Measurements from ENCODE around the gene CCDC68.

CCDC68 gene

GRCh38 chr18:54916507-54916906 is 42.8 kb downstream of the CCDC68 start:
- no peak for DNase-seq (ENCODE audit: low spot score)

DNA sequence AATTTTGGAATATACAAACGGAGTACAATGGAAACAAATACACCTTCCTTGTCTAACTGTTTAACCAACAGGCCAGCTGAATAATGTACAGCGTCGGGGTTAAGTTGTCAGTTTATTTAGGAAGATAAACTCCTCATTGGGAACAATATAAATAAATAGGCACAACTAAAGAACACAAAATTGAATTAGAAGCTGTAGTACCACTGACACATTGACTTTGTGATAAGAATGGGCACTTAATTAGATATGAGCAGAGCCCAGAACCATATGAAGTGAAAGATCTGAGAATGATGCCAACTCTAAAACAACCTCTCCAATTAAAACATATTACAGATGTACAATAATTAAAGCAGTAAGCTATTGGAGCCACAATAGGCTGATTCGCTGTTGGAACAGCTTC is 44.4 kb downstream of the CCDC68 start:
- DNase-seq (ENCODE audit: low spot score), result no peak

DNA sequence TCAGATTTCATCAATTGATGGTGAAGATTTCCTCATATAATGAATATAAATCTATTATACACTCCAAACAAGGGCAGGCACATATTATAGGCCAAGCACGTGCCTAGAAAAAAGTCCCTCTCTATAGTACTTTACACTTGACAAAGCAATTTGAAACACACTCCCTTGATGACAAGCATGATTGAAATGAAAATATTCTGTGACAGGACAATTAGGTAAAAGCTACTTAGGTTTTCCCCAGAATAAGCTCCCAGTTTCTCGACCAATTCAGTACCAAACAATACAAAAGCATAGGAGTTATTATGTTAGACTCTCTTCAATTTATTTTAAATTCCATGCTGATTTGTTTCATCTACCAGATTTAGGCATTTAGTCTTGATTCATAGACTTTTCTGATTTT is 47.7 kb downstream of the CCDC68 start:
- DNase-seq (ENCODE audit: low spot score), result no peak

- no peak for DNase-seq (ENCODE audit: low spot score)
These were observed 48.9 kb downstream of the CCDC68 start for GRCh38 chr18:54910161-54910919.

DNA sequence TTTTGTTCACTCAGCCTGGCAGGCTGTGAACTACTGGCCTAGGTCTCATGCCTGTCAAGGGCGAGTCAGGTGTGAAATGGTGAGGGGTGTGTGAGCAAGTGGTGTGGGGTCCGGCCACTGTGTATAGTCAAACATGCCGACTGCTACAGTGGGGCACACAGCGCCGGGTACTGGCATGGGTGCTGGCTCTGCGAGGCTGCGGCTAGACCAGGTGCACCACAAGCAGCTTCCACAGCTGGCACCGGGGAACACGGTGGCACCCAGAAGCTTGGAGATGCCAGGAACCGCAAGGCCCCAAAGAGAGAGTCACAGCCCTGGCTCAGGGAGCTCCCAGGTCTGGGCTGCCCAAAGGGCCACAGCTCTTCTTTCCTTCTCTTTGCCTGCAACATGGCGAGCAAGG is 49.7 kb downstream of the CCDC68 start:
- no peak for DNase-seq (ENCODE audit: low spot score)

DNA sequence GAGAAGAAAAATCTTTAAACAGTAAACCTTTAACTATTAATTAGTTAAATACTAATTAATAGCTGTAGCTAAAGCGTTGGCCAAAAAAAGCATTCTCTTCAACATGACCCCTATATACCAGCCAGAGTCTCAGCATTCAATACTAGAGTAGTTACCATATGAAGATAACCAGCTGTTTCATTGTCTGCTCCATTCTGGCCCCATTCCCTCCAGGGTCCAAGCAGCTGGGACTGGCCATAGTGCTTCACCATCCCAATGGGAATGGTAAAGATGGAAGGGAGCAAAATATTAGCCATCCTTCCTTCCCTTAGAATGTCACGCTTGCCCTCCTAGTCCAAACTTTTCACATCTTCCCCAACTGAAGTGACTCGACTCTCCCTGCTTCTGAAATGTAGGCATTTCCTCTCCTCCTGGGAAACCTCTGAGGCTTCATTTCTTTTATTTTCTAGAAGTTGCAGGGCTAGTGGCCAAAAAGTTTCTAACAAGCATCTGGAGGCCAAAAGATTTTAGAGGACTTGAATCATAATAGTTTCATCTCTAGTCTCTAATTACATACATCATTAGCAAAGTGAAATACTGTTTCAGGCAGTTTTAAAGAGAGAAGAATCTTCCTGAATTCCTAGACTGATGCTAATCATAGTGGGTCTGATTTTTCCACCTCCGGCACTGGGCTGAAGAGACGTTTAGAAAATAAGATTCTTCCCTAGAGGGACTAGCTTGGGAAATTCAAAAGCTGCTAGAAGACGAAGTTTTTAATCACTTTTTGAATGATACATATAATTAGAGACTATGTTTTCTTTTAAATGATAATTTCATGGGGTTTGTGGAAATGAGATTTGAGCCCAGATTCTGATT is 52.7 kb downstream of the CCDC68 start:
- no peak for DNase-seq (ENCODE audit: low spot score)

GRCh38 chr18:54905629-54906028 is 53.6 kb downstream of the CCDC68 start:
- DNase-seq (ENCODE audit: low spot score), result no peak

DNA sequence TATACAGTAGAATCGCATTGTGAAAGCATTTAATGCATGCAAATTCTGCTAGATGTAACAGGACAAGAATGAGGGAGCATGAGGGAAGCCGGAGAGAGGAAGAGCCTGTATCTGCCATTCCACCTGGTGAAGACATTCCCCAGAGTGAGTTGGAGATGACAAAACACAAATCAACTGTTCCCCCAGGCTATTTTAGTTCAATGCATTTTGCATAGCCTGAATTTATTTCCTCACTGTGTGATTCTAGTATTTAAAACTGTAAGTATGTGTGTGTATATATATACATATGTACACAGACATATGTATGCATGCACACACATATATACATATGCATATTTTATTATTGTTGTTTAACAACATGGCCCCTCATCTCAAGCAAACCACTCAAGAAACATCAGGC is 54.7 kb downstream of the CCDC68 start:
- DNase-seq (ENCODE audit: low spot score), result no peak

DNA sequence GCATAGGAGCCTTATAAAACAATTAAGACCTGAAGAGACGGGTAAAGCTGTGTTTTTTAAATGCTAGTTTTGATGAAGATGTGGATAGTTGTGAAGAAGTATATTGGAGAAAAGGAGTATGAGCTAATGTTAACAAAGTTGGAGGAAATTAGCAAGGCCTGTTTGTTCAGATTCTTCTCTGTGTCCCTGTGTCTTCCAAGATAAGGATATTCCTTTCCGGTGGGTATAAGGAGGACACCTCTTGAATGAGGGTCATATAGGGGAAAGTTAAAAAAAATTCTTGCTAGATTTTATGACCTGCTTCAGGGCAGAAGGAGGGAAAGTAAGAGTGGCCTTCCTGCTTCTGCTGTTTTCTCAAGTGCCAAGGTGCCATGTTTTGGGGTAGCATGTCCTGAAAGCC is 59.0 kb downstream of the CCDC68 start:
- DNase-seq (ENCODE audit: low spot score), result no peak

- no peak for DNase-seq (ENCODE audit: low spot score)
These were observed 59.8 kb downstream of the CCDC68 start for GRCh38 chr18:54899500-54899899.

- no peak for DNase-seq (ENCODE audit: low spot score)
These were observed 70.3 kb downstream of the CCDC68 start for GRCh38 chr18:54888933-54889332.

- no peak for DNase-seq (ENCODE audit: low spot score)
These were observed 70.9 kb downstream of the CCDC68 start for GRCh38 chr18:54888378-54888777.

- DNase-seq (ENCODE audit: low spot score), result no peak
These were observed 75.3 kb downstream of the CCDC68 start for GRCh38 chr18:54883816-54884604.

GRCh38 chr18:54882318-54882717 is 76.9 kb downstream of the CCDC68 start:
- no peak for DNase-seq (ENCODE audit: low spot score)

- DNase-seq (ENCODE audit: low spot score), result no peak
These were observed 78.0 kb downstream of the CCDC68 start for GRCh38 chr18:54881229-54881768.

DNA sequence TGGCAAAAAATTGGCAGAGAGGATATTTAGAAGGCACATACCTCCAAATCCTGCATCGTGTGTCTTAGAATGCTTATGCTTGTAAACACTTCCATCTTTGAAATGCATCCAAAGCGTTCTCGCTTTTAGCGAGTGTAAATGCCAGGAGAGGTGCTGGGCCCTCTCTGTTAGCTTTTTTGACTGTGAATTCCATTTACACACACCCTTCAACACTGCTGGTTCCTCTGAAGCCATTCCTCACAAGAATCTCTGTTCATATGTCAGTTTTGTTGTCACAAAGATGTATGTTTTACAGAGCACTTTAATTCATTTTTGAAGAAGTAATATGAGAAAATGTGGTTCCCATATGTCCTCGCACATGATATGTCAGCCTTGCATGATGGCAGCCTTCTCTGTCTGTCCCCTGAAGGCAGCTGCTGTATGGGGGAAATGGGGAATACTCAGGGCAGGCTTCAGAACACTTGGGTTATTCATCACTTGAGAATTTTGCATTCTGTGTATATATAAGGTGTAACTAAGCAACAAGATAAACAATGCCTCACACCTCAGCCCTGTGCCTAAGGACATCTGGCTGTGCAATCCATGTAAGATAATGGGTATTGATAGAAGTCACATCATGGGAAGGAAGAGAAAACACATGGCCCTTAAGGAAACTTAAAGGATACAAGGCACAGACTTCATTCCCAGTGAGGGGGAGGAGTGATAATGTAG is 78.7 kb downstream of the CCDC68 start:
- no peak for DNase-seq (ENCODE audit: low spot score)

- DNase-seq (ENCODE audit: low spot score), result no peak
These were observed 79.6 kb downstream of the CCDC68 start for GRCh38 chr18:54879691-54880090.

GRCh38 chr18:54878659-54879358 is 80.5 kb downstream of the CCDC68 start:
- no peak for DNase-seq (ENCODE audit: low spot score)

- no peak for DNase-seq (ENCODE audit: low spot score)
These were observed 81.1 kb downstream of the CCDC68 start for GRCh38 chr18:54878159-54878622.

GRCh38 chr18:54877076-54877475 is 82.2 kb downstream of the CCDC68 start:
- no peak for DNase-seq (ENCODE audit: low spot score)

DNA sequence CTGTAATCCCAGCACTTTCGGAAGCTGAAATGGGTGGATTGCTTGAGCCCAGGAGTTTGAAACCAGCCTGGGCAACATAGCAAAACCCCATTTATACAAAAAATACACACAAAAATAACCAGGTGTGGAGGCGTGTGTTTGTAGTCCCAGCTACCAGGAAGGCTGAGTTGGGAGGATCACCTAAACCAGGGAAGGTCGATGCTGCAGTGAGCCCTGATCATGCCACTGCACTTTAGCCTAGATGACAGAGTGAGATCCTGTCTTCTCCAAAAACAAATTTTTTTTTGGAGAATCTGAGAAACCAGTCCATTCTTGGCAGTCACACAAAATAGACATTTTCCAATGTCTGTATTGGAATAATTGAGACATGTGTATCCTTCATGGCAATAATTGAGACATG is 84.2 kb downstream of the CCDC68 start:
- no peak for DNase-seq (ENCODE audit: low spot score)

Data from cerebellar cortex (tissue), 1 donor.